Endometrial microvascular endothelial cells (primary cell): ENCODE measurements around the gene RBM41. TPM values are rescaled to one million over a fixed set of nuclear protein-coding genes. Genes with fewer than 3 reads are reported as not detected.

Experiments
- in situ Hi-C: cut with HindIII; loops from 2 replicates; pipeline ENCODE4 v1.10.0; 2017; ENCODE audit warnings: low sequenced_read_pairs, low pct_unique_long_range_greater_than_20kb; ENCODE audit errors: inconsistent ontology term
- total RNA-seq: library from RNA; depleted of rRNA; stranded (reverse); fragments of >200 nt; gene quantifications from one replicate; pipeline ENCODE4 v1.2.3, GENCODE V29; 2015; ENCODE audit errors: inconsistent ontology term

Gene RBM41
- total RNA-seq, 1 donor from 2014 or later, result 11.1 TPM

- in situ Hi-C loops, result no loop called here
These were observed 68.4 kb downstream of the RBM41 start for GRCh38 chrX:107050195-107050709.

GRCh38 chrX:107047622-107048021, 71.0 kb downstream of the RBM41 start:
- in situ Hi-C loops, result no loop called here

- in situ Hi-C loops, result no loop called here
These were observed 88.9 kb downstream of the RBM41 start for GRCh38 chrX:107029752-107030151.

- in situ Hi-C loops, result no loop called here
These were observed 93.1 kb downstream of the RBM41 start for GRCh38 chrX:107025545-107025944.

- in situ Hi-C loops, result no loop called here
These were observed 103.7 kb downstream of the RBM41 start for GRCh38 chrX:107014936-107015335.

Other genes with a start within 250 kb of the RBM41 start
- gene RIPPLY1, start 215.5 kb downstream of the RBM41 start, total RNA-seq, result not detected
- gene CLDN2, start 198.4 kb downstream of the RBM41 start, total RNA-seq, result not detected
- 9.5 TPM for gene MORC4, start 118.6 kb downstream of the RBM41 start, total RNA-seq
- not detected for gene NUP62CL, start 87.6 kb upstream of the RBM41 start, total RNA-seq
- not detected for gene DNAAF6, start 87.8 kb upstream of the RBM41 start, total RNA-seq